Cortex of kidney (tissue), 1 donor: ENCODE results near the gene VPS33B.
A peak's percentile ranks its signal among the peaks of the same experiment; 100 is the strongest.

ENCODE experiments used
- DNase-seq: peaks from one replicate; lab custom pipeline; 2025; lab: John Stamatoyannopoulos, UW

The VPS33B gene

GRCh38 chr15:90974216-90974615 lies 48.2 kb downstream of the VPS33B start:
- no peak for DNase-seq

GRCh38 chr15:90972133-90972532 lies 50.3 kb downstream of the VPS33B start:
- DNase-seq = no peak

- no peak for DNase-seq
These were observed 52.1 kb downstream of the VPS33B start for GRCh38 chr15:90970274-90970673.

- no peak for DNase-seq
These were observed 54.0 kb downstream of the VPS33B start for GRCh38 chr15:90968434-90968833.

- no peak for DNase-seq
These were observed 55.2 kb downstream of the VPS33B start for GRCh38 chr15:90967206-90967605.

GRCh38 chr15:90966262-90966661 lies 56.1 kb downstream of the VPS33B start:
- DNase-seq = no peak

GRCh38 chr15:90962021-90962420 lies 60.4 kb downstream of the VPS33B start:
- no peak for DNase-seq

- no peak for DNase-seq
These were observed 61.9 kb downstream of the VPS33B start for GRCh38 chr15:90960298-90961091.

GRCh38 chr15:90959894-90960293 lies 62.5 kb downstream of the VPS33B start:
- DNase-seq = no peak

- DNase-seq = no peak
These were observed 63.3 kb downstream of the VPS33B start for GRCh38 chr15:90959028-90959595.

GRCh38 chr15:90957791-90958190 lies 64.6 kb downstream of the VPS33B start:
- no peak for DNase-seq

- no peak for DNase-seq
These were observed 65.2 kb downstream of the VPS33B start for GRCh38 chr15:90957031-90957790.

- no peak for DNase-seq
These were observed 65.9 kb downstream of the VPS33B start for GRCh38 chr15:90956274-90957030.

- no peak for DNase-seq
These were observed 66.6 kb downstream of the VPS33B start for GRCh38 chr15:90955624-90956273.

GRCh38 chr15:90954712-90955623 lies 67.4 kb downstream of the VPS33B start, which contains the start of gene RCCD1:
Gene RCCD1 (plus strand): TSS chr15:90954884. CDS start chr15:90956735, 1,851 bp downstream.
- DNase-seq = peak; percentile 51

GRCh38 chr15:90953947-90954711 lies 68.3 kb downstream of the VPS33B start:
- no peak for DNase-seq

GRCh38 chr15:90952901-90953677 lies 69.3 kb downstream of the VPS33B start:
- DNase-seq = no peak

GRCh38 chr15:90950676-90951075 lies 71.7 kb downstream of the VPS33B start:
- no peak for DNase-seq
